Stimulated activated CD8-positive, alpha-beta memory T cell treated with anti-CD3 and anti-CD28 coated beads, Interleukin-15, amount 100 ng/mL, for 1 hour (primary cell): ENCODE measurements around the gene GSTCD.

Experiments used
- DNase-seq: peaks from one replicate; pipeline ENCODE4 v3.0.0-alpha.2; 2020; ENCODE audit warnings: low read depth

The GSTCD gene

DNA sequence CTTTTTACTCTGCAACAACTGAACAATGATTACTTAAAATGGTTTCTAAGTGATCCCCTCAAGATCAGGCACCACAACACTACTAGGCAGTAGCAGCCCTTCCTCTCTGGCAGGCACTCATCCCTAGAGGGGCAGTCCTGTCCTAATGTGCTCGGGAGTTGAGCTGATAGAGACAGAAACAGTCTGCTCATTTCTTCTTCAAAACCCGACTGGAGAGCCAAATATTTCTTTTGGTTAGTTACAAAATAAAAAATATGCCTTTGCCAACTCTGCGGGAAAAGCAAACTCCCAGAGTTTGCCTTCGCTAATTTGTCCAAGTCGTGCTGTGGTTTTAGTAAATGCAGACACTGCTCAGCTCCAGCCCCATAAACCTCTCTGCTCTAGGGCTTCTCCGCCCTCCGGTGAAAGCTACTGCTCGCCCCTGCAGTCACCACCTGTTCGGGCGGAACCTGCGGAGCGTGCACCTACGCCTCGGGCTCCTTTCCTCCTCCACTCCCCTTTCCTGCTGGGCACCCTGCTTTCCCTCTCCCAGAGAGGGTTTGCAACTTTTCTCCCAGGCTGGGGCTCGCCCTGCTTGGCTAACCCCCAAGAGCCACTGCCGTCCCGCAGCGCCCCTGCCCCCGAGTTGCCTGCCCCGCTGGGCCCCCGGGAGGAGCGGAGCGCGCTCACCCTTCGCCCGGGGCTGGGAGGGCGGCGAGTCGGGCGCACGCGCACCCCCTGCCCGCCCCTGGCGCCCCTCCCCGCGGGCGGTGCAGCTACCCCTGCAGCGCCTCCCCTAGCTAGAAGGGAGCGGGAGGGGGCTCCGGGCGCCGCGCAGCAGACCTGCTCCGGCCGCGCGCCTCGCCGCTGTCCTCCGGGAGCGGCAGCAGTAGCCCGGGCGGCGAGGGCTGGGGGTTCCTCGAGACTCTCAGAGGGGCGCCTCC is 186.3 kb downstream of the GSTCD start, which contains the start of gene NPNT:
TSS of gene NPNT (plus strand) at position 812 of the 923 bp plus-strand sequence. CDS start 182 bp downstream, outside the sequence.
- DNase-seq, result no peak

DNA sequence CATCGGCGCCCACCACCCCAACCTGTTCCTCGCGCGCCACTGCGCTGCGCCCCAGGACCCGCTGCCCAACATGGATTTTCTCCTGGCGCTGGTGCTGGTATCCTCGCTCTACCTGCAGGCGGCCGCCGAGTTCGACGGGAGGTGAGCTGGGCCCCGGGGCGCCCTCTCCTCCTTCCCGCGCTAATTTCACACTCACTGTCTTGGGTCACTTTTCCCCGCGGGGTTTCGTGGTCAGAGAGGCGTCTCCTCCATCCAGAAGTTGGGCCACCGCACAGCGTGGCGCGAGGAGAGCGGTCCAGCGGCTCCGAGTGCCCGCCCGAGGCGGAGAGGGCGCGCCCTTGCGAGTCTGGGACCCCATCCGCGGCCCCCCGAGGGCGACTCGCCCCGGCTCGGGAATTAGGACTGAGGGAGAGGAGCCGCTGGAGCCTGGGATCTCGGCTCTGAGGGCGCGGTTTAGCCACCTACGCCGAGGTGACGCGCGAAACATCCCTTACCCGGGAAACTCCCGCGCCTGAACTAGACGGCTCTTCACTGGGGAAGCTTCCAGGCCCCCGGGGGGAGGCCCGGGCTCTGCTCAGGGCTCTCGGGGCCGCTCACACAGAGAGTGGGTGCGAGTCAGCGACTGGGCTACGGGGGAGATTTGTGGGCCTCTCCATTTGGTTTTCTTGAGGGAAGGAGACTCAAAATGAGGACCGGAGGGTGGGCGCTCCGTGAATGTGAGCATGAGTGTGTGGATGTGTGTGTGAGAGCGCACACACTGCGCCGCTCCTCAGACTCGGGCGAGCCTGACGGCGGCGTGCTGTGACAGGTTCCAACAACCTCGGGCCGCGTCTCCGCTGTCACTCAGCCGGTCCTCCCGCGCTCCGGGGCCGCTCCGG is 187.2 kb downstream of the GSTCD start:
- no peak for DNase-seq

GRCh38 chr4:105896461-105896942 is 187.9 kb downstream of the GSTCD start:
- no peak for DNase-seq
